GM12892 (cell line): ENCODE results near the gene FARP1.

Source experiments
- POLR2A ChIP-seq: IDR thresholded peaks from 2 replicates; pipeline ENCODE4 v1.6.1; 2011; ENCODE audit warnings: low read depth, low read length, control low read depth
- POLR2AphosphoS5 ChIP-seq: IDR thresholded peaks from 2 replicates; pipeline ENCODE4 v1.6.1; 2011; ENCODE audit warnings: low read depth, low read length, control low read depth

- TF ChIP-seq POLR2AphosphoS5 (no peak), POLR2A (no peak)
These were observed 143.1 kb downstream of the FARP1 start for GRCh38 chr13:98285852-98286594.
